ENCODE results near the gene ZNF281. TPM values are rescaled to one million over a fixed set of nuclear protein-coding genes. Genes with fewer than 3 reads are reported as not detected.

The ZNF281 gene
- total and polyA plus RNA-seq, 2 of the 4 experiments (the other 2 are of a cell fraction): 7.0 to 37.5 TPM

GRCh38 chr1:200400556-200400955, 9.3 kb downstream of the ZNF281 start:
- peaks cover 4 to 13% of the 10 kb centered on the region in 2 experiments; a peak in 3 of 4 replicates for H3K79me1 ChIP-seq (ENCODE audit: low read depth in 1 of 2, low read length in 2 of 2)
- no peak overlapping the region for H2BK20ac ChIP-seq (ENCODE audit: low read depth, low read length)
- H3K4me1 ChIP-seq (ENCODE audit: control insufficient read depth, insufficient read depth, low read length): no peaks in the 10 kb centered on the region
- no TSS peak for BruUV-seq (replicated peaks)
- H3K9ac ChIP-seq (ENCODE audit: low read depth, low read length): no peak overlapping the region
- no peak overlapping the region; the same call in 1 of the 2 replicates for H4K5ac ChIP-seq (ENCODE audit: low read depth, low read length)
- no peak overlapping the region for H2BK15ac ChIP-seq (ENCODE audit: low read depth, low read length)
- no peak overlapping the region for H3K4ac ChIP-seq (ENCODE audit: low read depth, low read length)
- H3K23ac ChIP-seq (ENCODE audit: low read depth, low read length): peak overlapping the region; percentile 52; the same call in 1 of the 2 replicates
- no peak overlapping the region for H2BK120ac ChIP-seq (ENCODE audit: low read depth, low read length)
- 0 out of 2 replicates have a peak overlapping the region, but pooled peaks have one; percentile 25 for H3K14ac ChIP-seq (replicated peaks; ENCODE audit: low read depth, low read length)
- H2AK9ac ChIP-seq (replicated peaks; ENCODE audit: low read depth, low read length, poor library complexity): no peak overlapping the region
- intact Hi-C loops (cut with micrococcal nuclease): loop anchor here (5.0 to 10.0 kb wide), 3 partner anchors 83 to 716 kb away; no protein-coding TSS in a partner anchor
- H4K91ac ChIP-seq (ENCODE audit: insufficient read depth, low read depth, low read length): no peak overlapping the region
- no peak for DNase-seq
- H3K56ac ChIP-seq (ENCODE audit: extremely low read depth, insufficient read depth, low read length): no peak overlapping the region
- no peak overlapping the region for H3K4me3 ChIP-seq (ENCODE audit: insufficient read depth, low read depth, low read length)
- H3K36me3 ChIP-seq (ENCODE audit: control insufficient read depth, insufficient read depth, low read length): peaks cover 3% of the 10 kb centered on the region
- WGBS, 2 experiments (ENCODE audit: extremely low coverage in 2 of 2, insufficient read length in 1 of 2): no CpG with 5 or more reads among the region's 2 CpGs
- H3K27ac ChIP-seq (ENCODE audit: insufficient read depth, low read length): no peak overlapping the region
- H2AFZ ChIP-seq (replicated peaks; ENCODE audit: low read length, poor library complexity): no peak overlapping the region
- POLR2A ChIA-PET (ENCODE audit: unreplicated experiment): no interaction called here
- H3K9me1 ChIP-seq (ENCODE audit: insufficient read depth, low read length): 0 out of 2 replicates have a peak, but pooled peaks cover 2% of the 10 kb centered on the region
- peak overlapping the region; percentile 10; the same call in 1 of the 2 replicates for H3K4me2 ChIP-seq (ENCODE audit: low read depth, low read length)
- H2BK5ac ChIP-seq (ENCODE audit: low read depth, low read length, poor library complexity, severe bottlenecking): peak overlapping the region; percentile 65
- no peaks in the 10 kb centered on the region for H3K27me3 ChIP-seq (ENCODE audit: control insufficient read depth, insufficient read depth, low read length)
- dilution Hi-C loops (cut with HindIII; ENCODE audit: low sequenced_read_pairs, unreplicated experiment): no loop called here
- peak overlapping the region; percentile 16; the same call in 1 of the 2 replicates for H3K18ac ChIP-seq (ENCODE audit: low read depth, low read length)
- H3K9me3 ChIP-seq (ENCODE audit: control insufficient read depth, insufficient read depth, low read length): no peaks in the 10 kb centered on the region
- H4K8ac ChIP-seq (ENCODE audit: low read depth in 2 of 2, low read length in 2 of 2): peak overlapping the region in 1 of 2 experiments; percentile 11; a peak in 1 of 4 replicates
- H2AK5ac ChIP-seq (ENCODE audit: low read depth, low read length): no peak overlapping the region
- in situ Hi-C loops (cut with MboI; ENCODE audit: low sequenced_read_pairs): no loop called here
- peaks cover 9% of the 10 kb centered on the region; the same call in 1 of the 2 replicates for H4K20me1 ChIP-seq (ENCODE audit: insufficient read depth, low read length)
- no peak for ATAC-seq (ENCODE audit: low read depth)
- TF ChIP-seq CTCF (conservative IDR thresholded peaks at IDR 0.05; ENCODE audit: low read depth, low read length) (no peak), FOS (IDR thresholded peaks at IDR 0.05; ENCODE audit: low read depth, low read length) (no peak), NFE2L2 (IDR thresholded peaks at IDR 0.05; ENCODE audit: low read depth, low read length) (no peak), MAFK (IDR thresholded peaks at IDR 0.05; ENCODE audit: low read depth, low read length) (no peak), RCOR1 (IDR thresholded peaks at IDR 0.05; ENCODE audit: insufficient replicate concordance, low read length) (no peak), CHD1 (IDR thresholded peaks at IDR 0.05; ENCODE audit: low read depth, low read length) (no peak), RFX5 (IDR thresholded peaks at IDR 0.05; ENCODE audit: low read depth, low read length) (no peak), BHLHE40 (IDR thresholded peaks at IDR 0.05; ENCODE audit: low read depth, low read length) (no peak)
- TF ChIP-seq, protein P1, sequence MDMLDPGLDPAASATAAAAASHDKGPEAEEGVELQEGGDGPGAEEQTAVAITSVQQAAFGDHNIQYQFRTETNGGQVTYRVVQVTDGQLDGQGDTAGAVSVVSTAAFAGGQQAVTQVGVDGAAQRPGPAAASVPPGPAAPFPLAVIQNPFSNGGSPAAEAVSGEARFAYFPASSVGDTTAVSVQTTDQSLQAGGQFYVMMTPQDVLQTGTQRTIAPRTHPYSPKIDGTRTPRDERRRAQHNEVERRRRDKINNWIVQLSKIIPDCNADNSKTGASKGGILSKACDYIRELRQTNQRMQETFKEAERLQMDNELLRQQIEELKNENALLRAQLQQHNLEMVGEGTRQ (IDR thresholded peaks at IDR 0.05; ENCODE audit: low read depth, low read length): no peak
- TF ChIP-seq, protein P2, sequence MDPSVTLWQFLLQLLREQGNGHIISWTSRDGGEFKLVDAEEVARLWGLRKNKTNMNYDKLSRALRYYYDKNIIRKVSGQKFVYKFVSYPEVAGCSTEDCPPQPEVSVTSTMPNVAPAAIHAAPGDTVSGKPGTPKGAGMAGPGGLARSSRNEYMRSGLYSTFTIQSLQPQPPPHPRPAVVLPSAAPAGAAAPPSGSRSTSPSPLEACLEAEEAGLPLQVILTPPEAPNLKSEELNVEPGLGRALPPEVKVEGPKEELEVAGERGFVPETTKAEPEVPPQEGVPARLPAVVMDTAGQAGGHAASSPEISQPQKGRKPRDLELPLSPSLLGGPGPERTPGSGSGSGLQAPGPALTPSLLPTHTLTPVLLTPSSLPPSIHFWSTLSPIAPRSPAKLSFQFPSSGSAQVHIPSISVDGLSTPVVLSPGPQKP (IDR thresholded peaks at IDR 0.05; ENCODE audit: borderline replicate concordance, low read depth, low read length): no peak
- CTCF ChIA-PET: interaction anchor here (0.8 kb wide), 1 partner anchor 12 kb away, joined by 3 read pairs; no protein-coding TSS in a partner anchor
